ENCODE measurements around the gene KAT6B. TPM values are rescaled to one million over a fixed set of nuclear protein-coding genes. Genes with fewer than 3 reads are reported as not detected.
"Not testable (repeated sequence)": the region's sequence is repeated elsewhere in the genome, so short reads cannot be mapped to it uniquely, and the experiment has no call there.

Gene KAT6B
- total RNA-seq, 4 donors from 2014 or later = 12.0 to 37.7 (median 21.6) TPM

DNA sequence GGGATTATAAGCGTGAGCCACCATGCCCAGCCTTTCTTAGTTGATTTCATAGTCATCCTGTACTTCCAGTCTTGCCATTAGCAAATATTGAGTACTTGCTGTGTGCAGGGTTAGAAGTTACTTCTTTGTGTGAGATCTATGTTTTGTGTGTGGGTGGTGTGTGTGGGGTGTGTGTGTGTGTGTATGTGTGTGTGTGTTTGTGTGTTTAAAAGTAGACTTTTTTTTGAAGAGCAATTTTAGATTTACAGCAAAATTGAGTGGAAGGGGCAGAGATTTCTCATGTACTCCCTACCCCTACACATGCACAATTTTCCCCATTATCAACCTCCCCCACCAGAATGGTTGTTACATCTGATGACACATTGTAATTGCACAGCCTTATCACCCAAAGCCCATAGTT, 48.2 kb downstream of the KAT6B start:
- intact Hi-C loops (cut with DNase I; ENCODE audit: low total_unique reads) = no loop called here
- H3K27ac ChIP-seq = no peak overlapping the region
- H3K4me3 ChIP-seq = no peak overlapping the region
- H3K9me3 ChIP-seq = no peaks in the 10 kb centered on the region
- in situ Hi-C loops (cut with MboI; ENCODE audit: low sequenced_read_pairs in 4 of 4) = no loop called here
- ATAC-seq = no peak
- no peaks in the 10 kb centered on the region for H3K36me3 ChIP-seq
- no peak for DNase-seq
- H3K27me3 ChIP-seq = no peaks in the 10 kb centered on the region
- TF ChIP-seq POLR2A (IDR thresholded peaks at IDR 0.05) (no peak), CTCF (IDR thresholded peaks at IDR 0.05 in 4 of 5, conservative IDR thresholded peaks at IDR 0.05 in 1 of 5) (no peak)
- H3K4me1 ChIP-seq = peaks cover 9 to 27% of the 10 kb centered on the region in 2 donors

DNA sequence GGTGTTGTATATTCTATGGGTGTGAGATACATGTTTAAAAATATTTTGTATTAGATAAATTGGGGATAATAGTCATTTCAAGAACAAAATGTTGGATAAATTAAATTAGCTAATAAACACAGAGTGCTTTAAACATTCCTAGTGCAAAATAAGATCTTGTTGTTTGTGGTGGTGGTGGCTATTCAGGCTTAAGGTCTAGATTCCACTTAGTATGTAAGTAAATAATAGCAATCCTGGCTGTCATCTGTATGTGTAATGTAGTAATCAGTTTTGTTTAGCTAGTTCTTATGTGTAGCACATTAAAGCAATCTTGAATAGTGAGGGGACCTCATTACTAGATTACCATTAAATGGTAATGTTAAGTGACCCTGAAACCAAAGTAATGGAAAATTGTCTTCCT, 48.7 kb downstream of the KAT6B start:
- intact Hi-C loops (cut with DNase I; ENCODE audit: low total_unique reads) = no loop called here

DNA sequence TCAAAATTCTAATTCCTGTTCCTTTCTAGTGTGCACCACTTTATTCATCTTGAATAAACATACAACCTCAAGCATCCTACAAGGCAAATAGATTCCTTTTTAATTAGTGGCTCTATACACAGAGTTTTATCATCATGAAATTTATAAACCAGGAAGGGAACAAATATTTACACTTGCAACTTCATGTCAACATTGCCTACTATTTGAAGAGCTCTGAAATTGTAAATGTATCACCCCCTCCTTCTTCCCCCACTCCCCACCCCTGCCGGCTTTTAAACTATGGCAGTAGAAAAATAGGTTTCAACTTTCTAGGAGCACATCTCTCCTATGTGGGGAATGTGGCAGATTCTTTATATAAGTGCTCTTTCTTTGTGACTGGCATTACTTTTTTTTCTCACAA, 49.6 kb downstream of the KAT6B start:
- Histone ChIP-seq H3K27ac (no peak overlapping the region), H3K4me1 (peaks cover 9 to 27% of the 10 kb centered on the region in 2 donors), H3K4me3 (no peak overlapping the region), H3K9me3 (no peaks in the 10 kb centered on the region), H3K36me3 (no peaks in the 10 kb centered on the region), H3K27me3 (no peaks in the 10 kb centered on the region)
- ATAC-seq (no peak), DNase-seq (no peak)
- no peak for TF ChIP-seq POLR2A (IDR thresholded peaks at IDR 0.05)
- no peak for TF ChIP-seq CTCF (IDR thresholded peaks at IDR 0.05 in 4 of 5, conservative IDR thresholded peaks at IDR 0.05 in 1 of 5)
- in situ Hi-C loops (cut with MboI; ENCODE audit: low sequenced_read_pairs in 4 of 4) (no loop called here), intact Hi-C loops (cut with DNase I; ENCODE audit: low total_unique reads) (no loop called here)

More for the DNA sequence above, 48.7 kb downstream of the KAT6B start:
- Histone ChIP-seq H3K36me3 (no peaks in the 10 kb centered on the region), H3K27ac (no peak overlapping the region), H3K4me3 (no peak overlapping the region), H3K4me1 (peaks cover 9 to 27% of the 10 kb centered on the region in 2 donors), H3K27me3 (no peaks in the 10 kb centered on the region), H3K9me3 (no peaks in the 10 kb centered on the region)
- DNase-seq (no peak), ATAC-seq (no peak)
- TF ChIP-seq CTCF (IDR thresholded peaks at IDR 0.05 in 4 of 5, conservative IDR thresholded peaks at IDR 0.05 in 1 of 5) (no peak), POLR2A (IDR thresholded peaks at IDR 0.05) (no peak)
- in situ Hi-C loops (cut with MboI; ENCODE audit: low sequenced_read_pairs in 4 of 4) = no loop called here

GRCh38 chr10:74877054-74877453, 50.7 kb downstream of the KAT6B start:
- H3K27ac ChIP-seq; DNase-seq; H3K4me3 ChIP-seq; H3K27me3 ChIP-seq; intact Hi-C loops (cut with DNase I; ENCODE audit: low total_unique reads); H3K9me3 ChIP-seq; ATAC-seq; in situ Hi-C loops (cut with MboI; ENCODE audit: low sequenced_read_pairs in 4 of 4); H3K36me3 ChIP-seq: not testable (repeated sequence)
- peaks cover 13 to 27% of the 10 kb centered on the region in 2 donors for H3K4me1 ChIP-seq

DNA sequence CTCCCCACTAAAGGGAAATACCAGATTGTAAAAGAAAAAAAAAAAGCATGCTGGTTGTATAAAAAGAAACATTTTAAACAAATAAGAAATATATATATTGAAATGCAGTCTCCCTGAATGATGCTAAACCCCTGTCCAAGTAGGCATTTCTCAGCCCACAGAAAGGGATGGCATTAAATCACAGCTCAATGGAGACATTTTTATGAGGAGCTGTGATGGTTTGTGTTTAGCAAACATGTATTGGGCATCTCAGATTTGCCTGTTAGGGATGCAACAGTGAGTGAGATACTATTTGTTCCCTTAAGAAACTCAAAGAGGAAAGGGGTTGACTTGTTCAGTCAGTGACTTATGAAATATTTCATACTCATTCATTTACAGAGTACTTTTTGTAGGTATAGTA, 51.5 kb downstream of the KAT6B start:
- ATAC-seq = no peak
- H3K27ac ChIP-seq = no peak overlapping the region
- intact Hi-C loops (cut with DNase I; ENCODE audit: low total_unique reads) (no loop called here), in situ Hi-C loops (cut with MboI; ENCODE audit: low sequenced_read_pairs in 4 of 4) (no loop called here)
- no peaks in the 10 kb centered on the region for H3K27me3 ChIP-seq
- DNase-seq = no peak
- TF ChIP-seq CTCF (IDR thresholded peaks at IDR 0.05 in 4 of 5, conservative IDR thresholded peaks at IDR 0.05 in 1 of 5) (no peak), POLR2A (IDR thresholded peaks at IDR 0.05) (no peak)
- no peaks in the 10 kb centered on the region for H3K9me3 ChIP-seq
- H3K4me1 ChIP-seq = peaks cover 21 to 28% of the 10 kb centered on the region in 2 donors
- H3K4me3 ChIP-seq = no peak overlapping the region
- H3K36me3 ChIP-seq = no peaks in the 10 kb centered on the region
